ENCODE measurements around the gene VSX1.

VSX1 gene

DNA sequence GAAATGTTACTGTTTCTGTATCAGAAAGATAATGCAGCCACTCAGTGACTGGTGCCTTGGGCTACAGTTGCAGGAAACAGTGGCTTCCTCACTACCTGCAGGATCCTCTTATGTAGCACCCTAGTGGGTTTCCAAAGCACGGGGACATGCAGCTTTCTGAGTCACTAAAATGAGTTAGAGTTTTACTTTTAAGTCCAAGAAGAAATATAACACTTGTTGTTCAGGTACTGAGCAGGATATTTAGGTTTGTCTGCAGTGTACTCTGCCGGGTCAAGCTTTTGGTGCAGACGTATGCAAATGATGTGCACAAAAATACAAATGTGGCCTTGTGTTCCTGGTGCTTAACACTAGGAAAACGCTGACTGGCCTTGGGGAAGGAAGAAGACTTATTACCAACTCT lies 46.0 kb downstream of the VSX1 start:
- H3K4me3 ChIP-seq (replicated peaks in 1 of 2; ENCODE audit: low read depth in 2 of 2, low read length in 2 of 2), result no peak overlapping the region
- DNase-seq (ENCODE audit: low read depth in 2 of 2), result no peak
- TF ChIP-seq, protein P1, sequence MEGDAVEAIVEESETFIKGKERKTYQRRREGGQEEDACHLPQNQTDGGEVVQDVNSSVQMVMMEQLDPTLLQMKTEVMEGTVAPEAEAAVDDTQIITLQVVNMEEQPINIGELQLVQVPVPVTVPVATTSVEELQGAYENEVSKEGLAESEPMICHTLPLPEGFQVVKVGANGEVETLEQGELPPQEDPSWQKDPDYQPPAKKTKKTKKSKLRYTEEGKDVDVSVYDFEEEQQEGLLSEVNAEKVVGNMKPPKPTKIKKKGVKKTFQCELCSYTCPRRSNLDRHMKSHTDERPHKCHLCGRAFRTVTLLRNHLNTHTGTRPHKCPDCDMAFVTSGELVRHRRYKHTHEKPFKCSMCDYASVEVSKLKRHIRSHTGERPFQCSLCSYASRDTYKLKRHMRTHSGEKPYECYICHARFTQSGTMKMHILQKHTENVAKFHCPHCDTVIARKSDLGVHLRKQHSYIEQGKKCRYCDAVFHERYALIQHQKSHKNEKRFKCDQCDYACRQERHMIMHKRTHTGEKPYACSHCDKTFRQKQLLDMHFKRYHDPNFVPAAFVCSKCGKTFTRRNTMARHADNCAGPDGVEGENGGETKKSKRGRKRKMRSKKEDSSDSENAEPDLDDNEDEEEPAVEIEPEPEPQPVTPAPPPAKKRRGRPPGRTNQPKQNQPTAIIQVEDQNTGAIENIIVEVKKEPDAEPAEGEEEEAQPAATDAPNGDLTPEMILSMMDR (IDR thresholded peaks at IDR 0.05; ENCODE audit: low read depth, low read length), result no peak

DNA sequence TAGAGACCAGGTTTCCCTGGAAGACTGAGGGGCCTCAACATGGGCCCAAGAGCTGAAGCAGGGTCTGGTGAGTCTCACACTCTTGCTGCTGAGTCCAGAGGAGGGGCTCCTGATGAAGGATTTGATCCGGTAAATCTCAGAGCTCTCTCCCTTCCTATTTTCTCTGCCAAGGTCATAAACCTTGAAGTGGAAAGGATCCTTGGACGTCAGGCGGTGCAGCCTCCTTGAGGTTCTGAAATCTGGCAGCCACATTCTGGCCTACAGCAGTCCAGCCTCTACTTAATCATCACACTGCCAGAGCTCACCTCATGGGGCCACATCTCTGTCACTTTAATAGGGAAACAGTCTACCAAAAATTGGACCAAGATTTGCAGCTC lies 48.0 kb downstream of the VSX1 start:
- H3K4me3 ChIP-seq (replicated peaks in 1 of 2; ENCODE audit: low read depth in 2 of 2, low read length in 2 of 2), result no peak overlapping the region
- TF ChIP-seq, protein P1 (IDR thresholded peaks at IDR 0.05; ENCODE audit: low read depth, low read length), result no peak
- DNase-seq (ENCODE audit: low read depth in 2 of 2), result no peak

DNA sequence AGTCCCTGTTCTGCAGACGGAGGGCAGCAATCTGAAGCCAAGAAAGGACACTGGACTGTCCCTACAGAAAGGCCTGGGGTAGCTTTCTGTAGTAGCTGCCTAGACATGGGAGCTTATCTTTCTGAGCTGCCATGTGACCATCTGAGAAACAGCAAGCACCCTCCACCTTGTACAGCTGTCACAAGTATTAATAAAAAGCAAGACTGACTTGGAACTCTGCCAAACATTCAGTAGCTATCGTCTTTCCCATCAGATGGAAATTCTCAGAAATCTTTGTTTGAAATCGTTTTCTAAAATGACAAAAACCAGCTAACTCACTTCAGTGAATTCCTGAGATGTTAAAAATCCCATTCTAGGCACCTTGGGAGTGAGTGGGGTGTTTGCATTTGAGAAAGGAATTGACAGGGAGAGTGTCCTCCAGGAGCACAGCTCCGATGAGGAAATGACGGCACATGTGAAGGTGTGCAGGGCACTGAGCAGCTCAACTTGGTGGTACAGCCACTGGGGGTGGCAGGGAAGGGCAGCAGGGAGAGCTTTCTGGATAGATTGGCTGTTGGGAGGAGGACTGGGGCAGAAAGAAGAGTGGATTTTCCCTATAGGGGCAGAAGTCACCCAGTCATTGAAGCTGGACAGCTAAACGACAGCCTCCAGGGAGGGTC lies 48.5 kb downstream of the VSX1 start:
- no peak for DNase-seq (ENCODE audit: low read depth in 2 of 2)

DNA sequence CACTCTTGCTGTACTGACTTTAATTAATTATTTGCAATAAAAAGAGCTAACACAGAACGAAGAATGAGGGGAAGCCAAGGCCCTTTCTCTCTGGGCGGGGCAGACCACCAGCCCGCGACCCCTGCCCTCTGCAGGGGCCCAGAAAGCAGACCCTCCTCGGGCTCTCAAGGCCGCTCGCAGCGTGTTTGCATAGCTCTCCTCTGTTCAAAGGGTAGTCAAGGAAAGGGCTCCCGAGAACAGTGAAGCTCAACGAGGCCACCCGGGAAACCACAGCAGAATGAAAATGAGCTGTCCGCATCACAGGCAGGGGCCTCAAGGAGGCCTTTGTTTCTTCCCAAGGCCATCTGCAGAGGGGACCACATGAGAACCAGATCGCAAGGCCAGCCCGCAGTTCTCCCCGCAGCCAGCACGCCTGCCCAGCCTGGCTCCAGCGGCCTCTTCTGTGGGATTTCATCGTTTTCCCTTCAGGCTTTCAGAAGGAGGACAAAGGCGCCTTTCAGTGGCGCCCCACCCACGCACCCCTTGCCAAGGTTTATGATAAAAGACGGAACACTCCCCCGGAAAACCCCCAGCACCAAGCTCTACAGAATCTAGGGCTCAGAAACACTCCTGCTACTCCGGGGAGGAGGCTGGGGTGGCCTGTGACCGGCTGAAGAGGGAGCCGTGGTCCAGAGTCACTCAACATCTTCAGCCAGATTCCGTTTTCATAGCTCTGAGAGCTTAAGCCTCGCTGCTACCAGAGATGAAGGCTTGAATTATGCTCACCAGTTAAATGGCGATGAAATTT lies 49.3 kb downstream of the VSX1 start:
- H3K4me3 ChIP-seq (replicated peaks in 1 of 2; ENCODE audit: low read depth in 2 of 2, low read length in 2 of 2), result no peak overlapping the region
- DNase-seq (ENCODE audit: low read depth in 2 of 2), result peak in 1 of 2 donors; percentile 81
- TF ChIP-seq, protein P1 (IDR thresholded peaks at IDR 0.05; ENCODE audit: low read depth, low read length), result no peak

More for the DNA sequence above, 48.5 kb downstream of the VSX1 start:
- TF ChIP-seq, protein P1 (IDR thresholded peaks at IDR 0.05; ENCODE audit: low read depth, low read length), result no peak
- no peak overlapping the region for H3K4me3 ChIP-seq (replicated peaks in 1 of 2; ENCODE audit: low read depth in 2 of 2, low read length in 2 of 2)

DNA sequence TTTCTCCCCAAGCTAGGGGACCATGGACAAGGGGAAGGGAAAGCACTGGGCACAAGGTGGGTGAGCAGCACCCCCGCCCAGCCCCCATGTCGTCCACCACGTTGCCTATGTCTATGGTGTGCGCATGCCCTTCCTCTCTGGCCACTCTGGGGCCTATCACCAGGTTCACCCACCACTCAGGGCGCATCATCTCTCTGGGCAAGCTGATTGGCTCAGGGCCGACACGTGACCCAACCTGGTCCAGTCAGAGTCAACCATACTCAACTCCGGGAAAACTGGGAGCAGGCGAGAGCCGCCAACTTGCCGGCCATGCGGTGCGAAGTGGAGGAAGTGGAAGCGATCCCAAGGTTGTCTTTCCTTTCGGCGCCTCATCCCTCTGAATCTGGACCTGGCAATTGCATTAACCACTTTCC lies 49.9 kb downstream of the VSX1 start:
- no peak for DNase-seq (ENCODE audit: low read depth in 2 of 2)
- TF ChIP-seq, protein P1 (IDR thresholded peaks at IDR 0.05; ENCODE audit: low read depth, low read length), result no peak
- H3K4me3 ChIP-seq (replicated peaks in 1 of 2; ENCODE audit: low read depth in 2 of 2, low read length in 2 of 2), result no peak overlapping the region

DNA sequence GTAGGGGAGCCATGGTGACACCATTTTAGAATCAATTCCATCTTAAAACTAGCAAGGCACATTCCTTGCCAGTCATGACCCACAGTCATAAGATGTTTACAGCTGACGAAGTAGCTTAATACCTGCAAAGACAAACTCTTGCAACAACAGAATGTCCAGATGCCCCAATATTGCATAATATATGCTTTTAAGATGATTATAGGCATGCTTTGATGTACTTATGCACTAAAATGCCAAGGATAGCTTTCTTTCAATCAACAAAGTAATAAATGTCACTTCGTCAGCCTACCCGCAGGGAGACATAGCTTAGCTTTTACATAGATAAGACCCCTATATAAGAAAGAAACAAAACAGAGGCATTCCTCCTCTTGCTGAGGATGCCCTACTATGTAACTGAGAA lies 50.7 kb downstream of the VSX1 start:
- no peak overlapping the region for H3K4me3 ChIP-seq (replicated peaks in 1 of 2; ENCODE audit: low read depth in 2 of 2, low read length in 2 of 2)
- TF ChIP-seq, protein P1 (IDR thresholded peaks at IDR 0.05; ENCODE audit: low read depth, low read length), result no peak
- DNase-seq (ENCODE audit: low read depth in 2 of 2), result no peak

Data from cardiac fibroblast (primary cell).